Osteoblast (primary cell): ENCODE results near the gene EFCAB10. TPM values are rescaled to one million over a fixed set of nuclear protein-coding genes. Genes with fewer than 3 reads are reported as not detected.
"Not testable (repeated sequence)": the region's sequence is repeated elsewhere in the genome, so short reads cannot be mapped to it uniquely, and the experiment has no call there.

Source experiments
- DNase-seq: peaks from one replicate; pipeline ENCODE4 v3.0.0; 2011; ENCODE audit warnings: low spot score, mixed read lengths; ENCODE audit not compliant: insufficient read length; ENCODE audit errors: missing footprints
- H2AFZ ChIP-seq: 2 replicates; pipeline ENCODE4 v1.6.0; 2011; ENCODE audit warnings: mild to moderate bottlenecking, low read length
- H3K27ac ChIP-seq: 2 replicates; pipeline ENCODE4 v1.5.1; 2011; ENCODE audit warnings: mild to moderate bottlenecking, low read depth, low read length, moderate library complexity
- H3K27me3 ChIP-seq: 2 replicates; pipeline ENCODE4 v1.6.0; 2012; ENCODE audit warnings: mild to moderate bottlenecking, control low read depth, inconsistent platforms, low read length, moderate library complexity; ENCODE audit not compliant: insufficient read depth
- H3K36me3 ChIP-seq: 2 replicates; pipeline ENCODE4 v1.5.1; 2011; ENCODE audit warnings: mild to moderate bottlenecking, low read length, control low read depth, moderate library complexity; ENCODE audit not compliant: insufficient read depth
- H3K4me1 ChIP-seq: 2 replicates; pipeline ENCODE4 v1.5.1; 2011; ENCODE audit warnings: mild to moderate bottlenecking, low read length, control low read depth, moderate library complexity; ENCODE audit not compliant: insufficient read depth
- H3K4me2 ChIP-seq: 2 replicates; pipeline ENCODE4 v1.6.0; 2011; ENCODE audit warnings: mild to moderate bottlenecking, low read length; ENCODE audit not compliant: insufficient read depth
- H3K4me3 ChIP-seq: fragments of 200-600 bp; sonication (generic); 3 replicates; pipeline ENCODE4 v1.5.1; 2012; ENCODE audit warnings: mild to moderate bottlenecking, low read length, inconsistent platforms; ENCODE audit not compliant: insufficient read depth
- H3K79me2 ChIP-seq: 2 replicates; pipeline ENCODE4 v1.6.0; 2012; ENCODE audit warnings: mild to moderate bottlenecking, low read length, control low read depth, inconsistent platforms; ENCODE audit not compliant: insufficient read depth
- H3K9me3 ChIP-seq: 2 replicates; pipeline ENCODE4 v1.5.1; 2011; ENCODE audit warnings: low read depth, low read length, control low read depth
- H4K20me1 ChIP-seq: 2 replicates; pipeline ENCODE4 v1.6.0; 2012; ENCODE audit warnings: mild to moderate bottlenecking, low read length, control low read depth; ENCODE audit not compliant: insufficient read depth
- CTCF ChIP-seq: IDR thresholded peaks from 2 replicates; pipeline ENCODE4 v1.5.1; 2011; ENCODE audit warnings: mild to moderate bottlenecking, low read depth, low read length, moderate library complexity; ENCODE audit errors: extremely low read depth
- total RNA-seq: library from RNA; depleted of rRNA; stranded (reverse); fragments of >200 nt; gene quantifications from 2 replicates; pipeline ENCODE4 v1.2.3, GENCODE V29; 2012

Gene EFCAB10
- total RNA-seq, 1 donor, result not detected

GRCh38 chr7:105521717-105522463, 59.4 kb downstream of the EFCAB10 start, which contains the start of gene PUS7:
PUS7 (minus strand) TSS chr7:105522271; CDS start chr7:105508512, 13,759 bp downstream.
- Histone ChIP-seq H3K9me3 (no peaks in the 10 kb centered on the region), H3K36me3 (peaks cover 4% of the 10 kb centered on the region), H3K27ac (peak within 1 kb of the TSS; percentile 80), H2AFZ (peak within 1 kb of the TSS; percentile 100), H4K20me1 (peaks cover 4% of the 10 kb centered on the region), H3K27me3 (no peaks in the 10 kb centered on the region), H3K4me1 (peaks cover 13% of the 10 kb centered on the region), H3K4me2 (peak within 1 kb of the TSS; percentile 100), H3K4me3 (peak within 1 kb of the TSS; percentile 95), H3K79me2 (peaks cover 32% of the 10 kb centered on the region)
- peak; percentile 98 for DNase-seq
- no peak for TF ChIP-seq CTCF

GRCh38 chr7:105521027-105521716, 60.1 kb downstream of the EFCAB10 start:
- H3K36me3 ChIP-seq, result peaks cover 4% of the 10 kb centered on the region
- no peak for TF ChIP-seq CTCF
- peak overlapping the region; percentile 100 for H3K4me2 ChIP-seq
- peak overlapping the region; percentile 92 for H2AFZ ChIP-seq
- H3K79me2 ChIP-seq, result peaks cover 39% of the 10 kb centered on the region
- DNase-seq, result peak; percentile 91
- H3K9me3 ChIP-seq, result no peaks in the 10 kb centered on the region
- peaks cover 4% of the 10 kb centered on the region for H4K20me1 ChIP-seq
- peak overlapping the region; percentile 95 for H3K4me3 ChIP-seq
- H3K27me3 ChIP-seq, result no peaks in the 10 kb centered on the region
- peaks cover 13% of the 10 kb centered on the region for H3K4me1 ChIP-seq
- peak overlapping the region; percentile 72 for H3K27ac ChIP-seq

- H3K4me1 ChIP-seq, result peaks cover 13% of the 10 kb centered on the region
- H3K27ac ChIP-seq, result peak overlapping the region; percentile 72
Observed at GRCh38 chr7:105520620-105521019, 60.7 kb downstream of the EFCAB10 start.

GRCh38 chr7:105519353-105519752, 61.9 kb downstream of the EFCAB10 start:
- Histone ChIP-seq H3K27ac (peak overlapping the region; percentile 22), H4K20me1 (peaks cover 4% of the 10 kb centered on the region), H3K36me3 (peaks cover 4% of the 10 kb centered on the region), H2AFZ (peak overlapping the region; percentile 56), H3K79me2 (peaks cover 49% of the 10 kb centered on the region), H3K9me3 (no peaks in the 10 kb centered on the region), H3K27me3 (no peaks in the 10 kb centered on the region), H3K4me1 (peaks cover 13% of the 10 kb centered on the region), H3K4me3 (peak overlapping the region; percentile 33), H3K4me2 (peak overlapping the region; percentile 66)
- TF ChIP-seq CTCF, result no peak
- no peak for DNase-seq

More at GRCh38 chr7:105520620-105521019, 60.7 kb downstream of the EFCAB10 start:
- Histone ChIP-seq H3K4me3 (peak overlapping the region; percentile 95), H3K79me2 (peaks cover 42% of the 10 kb centered on the region), H3K4me2 (peak overlapping the region; percentile 100)
- DNase-seq, H4K20me1 ChIP-seq, H3K9me3 ChIP-seq, H3K36me3 ChIP-seq, H3K27me3 ChIP-seq, H2AFZ ChIP-seq: not testable (repeated sequence)

GRCh38 chr7:105515610-105516009, 65.7 kb downstream of the EFCAB10 start:
- not testable (repeated sequence) for H3K4me3 ChIP-seq, H4K20me1 ChIP-seq, H3K27ac ChIP-seq, H2AFZ ChIP-seq, H3K27me3 ChIP-seq, H3K4me2 ChIP-seq, DNase-seq, H3K4me1 ChIP-seq, H3K36me3 ChIP-seq, H3K9me3 ChIP-seq
- H3K79me2 ChIP-seq, result peaks cover 68% of the 10 kb centered on the region
